Mesodermal cell (in vitro differentiated cells): Measurements from ENCODE around the gene FKBP4.

Experiments
- H3K27ac ChIP-seq: 2 replicates; pipeline ENCODE4 v1.7.0; 2013; ENCODE audit warnings: mild to moderate bottlenecking, low read depth, low read length, moderate library complexity; ENCODE audit not compliant: severe bottlenecking
- H3K36me3 ChIP-seq: 2 replicates; pipeline ENCODE4 v1.7.1; 2013; ENCODE audit warnings: mild to moderate bottlenecking, low read length, moderate library complexity; ENCODE audit not compliant: control insufficient read depth, insufficient read depth
- H3K4me1 ChIP-seq: one replicate; pipeline ENCODE4 v1.7.1; 2013; ENCODE audit warnings: mild to moderate bottlenecking, low read length; ENCODE audit not compliant: insufficient read depth, control insufficient read depth, poor library complexity, severe bottlenecking
- H3K4me3 ChIP-seq: 2 replicates; pipeline ENCODE4 v1.7.0; 2013; ENCODE audit warnings: low read length, control low read depth, mild to moderate bottlenecking; ENCODE audit not compliant: insufficient read depth, poor library complexity, severe bottlenecking; ENCODE audit errors: extremely low read depth
- H3K9me3 ChIP-seq: 2 replicates; pipeline ENCODE4 v1.7.1; 2013; ENCODE audit warnings: mild to moderate bottlenecking, low read length, moderate library complexity; ENCODE audit not compliant: control insufficient read depth
- WGBS, 2 experiments: methylation state at CpG; one replicate each; pipeline ENCODE4 v1.1.5; 2013; ENCODE audit warnings: missing lambda C conversion rate in 2 of 2; ENCODE audit not compliant: insufficient coverage in 2 of 2; 5-methylcytosine and 5-hydroxymethylcytosine counted together

Gene FKBP4

DNA sequence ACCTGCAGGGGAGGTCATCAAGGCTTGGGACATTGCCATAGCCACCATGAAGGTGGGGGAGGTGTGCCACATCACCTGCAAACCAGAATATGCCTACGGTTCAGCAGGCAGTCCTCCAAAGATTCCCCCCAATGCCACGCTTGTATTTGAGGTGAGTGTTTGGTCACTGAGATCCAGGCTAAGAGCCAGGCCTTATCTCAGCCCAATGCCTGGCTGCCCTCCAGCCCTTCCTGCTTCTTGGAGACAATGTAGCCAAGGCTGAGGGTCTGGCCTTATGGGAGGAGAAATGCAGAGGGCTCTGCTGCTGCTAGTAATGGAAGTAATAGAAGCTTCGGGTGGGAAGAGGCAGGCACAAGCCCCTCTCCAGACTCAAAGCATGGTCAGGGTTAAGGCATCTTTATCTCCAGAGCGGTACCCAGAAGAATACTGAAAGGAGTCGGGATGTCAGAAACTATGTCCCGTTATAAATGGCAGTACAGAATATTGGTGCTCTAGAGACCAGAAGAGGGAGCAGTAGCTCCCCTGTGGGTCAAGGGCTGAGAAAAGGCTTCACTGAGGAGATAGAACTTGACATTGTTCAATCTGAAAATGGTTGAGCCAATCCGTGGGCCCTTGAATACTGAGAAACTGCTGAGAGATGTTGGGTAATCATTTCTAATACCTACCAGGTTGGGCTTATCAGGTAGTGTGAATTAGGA lies 3.1 kb downstream of the FKBP4 start:
- Histone ChIP-seq H3K27ac (no peak overlapping the region), H3K4me3 (no peak overlapping the region), H3K36me3 (peaks cover 67% of the 10 kb centered on the region), H3K4me1 (no peaks in the 10 kb centered on the region), H3K9me3 (no peaks in the 10 kb centered on the region)
- 97% methylated on average over 6 of the region's 7 CpGs for WGBS, 2 experiments

DNA sequence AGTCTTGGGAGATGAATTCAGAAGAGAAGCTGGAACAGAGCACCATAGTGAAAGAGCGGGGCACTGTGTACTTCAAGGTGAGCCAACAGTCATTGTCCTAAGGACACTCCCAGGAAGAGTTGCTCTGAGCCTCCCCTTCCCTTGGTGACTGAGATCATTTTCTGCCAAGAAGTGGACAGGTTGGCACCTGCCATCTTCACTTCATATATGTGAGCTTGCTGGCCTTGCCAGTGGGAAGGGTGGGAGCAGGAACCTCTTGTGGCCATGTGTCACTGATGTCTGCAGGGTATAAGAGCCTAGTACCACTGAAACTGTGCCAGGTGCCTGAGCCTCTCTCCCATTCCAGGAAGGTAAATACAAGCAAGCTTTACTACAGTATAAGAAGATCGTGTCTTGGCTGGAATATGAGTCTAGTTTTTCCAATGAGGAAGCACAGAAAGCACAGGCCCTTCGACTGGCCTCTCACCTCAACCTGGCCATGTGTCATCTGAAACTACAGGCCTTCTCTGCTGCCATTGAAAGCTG lies 5.3 kb downstream of the FKBP4 start:
- Histone ChIP-seq H3K27ac (no peak overlapping the region), H3K4me1 (no peaks in the 10 kb centered on the region), H3K4me3 (no peak overlapping the region), H3K36me3 (peaks cover 89% of the 10 kb centered on the region), H3K9me3 (no peaks in the 10 kb centered on the region)
- 90 to 100% methylated on average over 3 of the region's 3 CpGs for WGBS, 2 experiments

DNA sequence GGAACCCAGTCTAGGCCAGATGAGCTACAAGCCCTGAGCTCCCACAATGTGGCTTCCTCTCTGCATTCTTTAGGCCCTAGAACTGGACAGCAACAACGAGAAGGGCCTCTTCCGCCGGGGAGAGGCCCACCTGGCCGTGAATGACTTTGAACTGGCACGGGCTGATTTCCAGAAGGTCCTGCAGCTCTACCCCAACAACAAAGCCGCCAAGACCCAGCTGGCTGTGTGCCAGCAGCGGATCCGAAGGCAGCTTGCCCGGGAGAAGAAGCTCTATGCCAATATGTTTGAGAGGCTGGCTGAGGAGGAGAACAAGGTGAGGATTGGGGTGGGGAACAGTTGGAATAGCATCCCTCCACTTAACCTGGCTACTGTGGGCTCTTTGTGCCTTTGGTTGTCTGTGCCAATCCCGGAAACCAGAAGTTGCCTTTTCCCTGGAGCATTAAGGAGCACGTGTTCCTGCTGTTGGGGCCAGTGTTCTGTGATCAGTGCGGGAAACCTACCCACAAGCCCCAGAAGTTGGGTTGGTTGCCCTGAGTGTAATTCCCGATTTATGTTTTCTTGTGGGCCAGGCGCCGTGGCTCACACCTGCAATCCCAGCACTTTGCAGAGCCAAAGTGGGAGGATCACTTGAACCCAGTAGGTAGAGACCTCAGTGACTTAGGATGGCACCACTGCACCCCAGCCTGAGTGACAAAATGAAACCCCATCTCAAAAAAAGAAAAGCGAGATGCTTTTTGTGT lies 6.4 kb downstream of the FKBP4 start:
- H3K9me3 ChIP-seq: no peaks in the 10 kb centered on the region
- H3K4me3 ChIP-seq: no peak overlapping the region
- H3K4me1 ChIP-seq: no peaks in the 10 kb centered on the region
- 89 to 98% methylated on average over 11 to 12 of the region's 16 CpGs for WGBS, 2 experiments
- H3K36me3 ChIP-seq: peaks cover 96% of the 10 kb centered on the region
- no peak overlapping the region for H3K27ac ChIP-seq

DNA sequence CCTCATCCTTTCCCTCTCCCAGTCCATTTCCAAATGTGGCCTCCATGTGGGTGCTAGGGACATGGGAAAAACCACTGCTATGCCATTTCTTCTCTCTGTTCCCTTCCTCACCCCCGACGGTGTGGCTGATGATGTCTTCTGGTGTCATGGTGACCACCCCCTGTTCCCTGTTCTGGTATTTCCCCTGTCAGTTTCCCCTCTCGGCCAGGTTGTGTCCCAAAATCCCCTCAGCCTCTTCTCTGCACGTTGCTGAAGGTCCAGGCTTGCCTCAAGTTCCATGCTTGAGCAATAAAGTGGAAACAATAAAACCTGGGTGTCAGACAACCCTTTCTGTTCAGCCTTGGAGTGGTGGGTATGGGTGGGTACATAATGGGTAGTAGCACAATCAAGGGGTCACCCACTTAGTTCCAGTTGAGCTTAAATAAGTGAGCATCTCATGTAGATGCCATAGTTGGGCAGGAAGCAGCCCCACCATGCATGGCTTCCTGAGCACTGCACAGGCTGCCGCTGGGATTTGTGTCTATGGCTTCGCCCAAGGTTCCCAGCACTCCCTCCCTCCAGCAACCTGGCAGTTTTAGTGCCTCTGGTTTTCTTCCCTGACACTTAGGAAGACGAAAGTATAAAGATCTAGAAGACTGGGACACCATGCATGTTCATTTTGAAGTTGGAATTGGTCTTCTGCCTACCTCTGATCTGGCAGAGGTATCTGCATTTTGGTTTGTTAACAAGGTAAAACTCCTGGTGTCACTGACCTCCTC lies 9.0 kb downstream of the FKBP4 start:
- Histone ChIP-seq H3K36me3 (peaks cover 70% of the 10 kb centered on the region), H3K27ac (no peak overlapping the region), H3K4me1 (no peaks in the 10 kb centered on the region), H3K4me3 (no peak overlapping the region), H3K9me3 (no peaks in the 10 kb centered on the region)
- 95 to 100% methylated on average over 4 to 7 of the region's 7 CpGs for WGBS, 2 experiments

DNA sequence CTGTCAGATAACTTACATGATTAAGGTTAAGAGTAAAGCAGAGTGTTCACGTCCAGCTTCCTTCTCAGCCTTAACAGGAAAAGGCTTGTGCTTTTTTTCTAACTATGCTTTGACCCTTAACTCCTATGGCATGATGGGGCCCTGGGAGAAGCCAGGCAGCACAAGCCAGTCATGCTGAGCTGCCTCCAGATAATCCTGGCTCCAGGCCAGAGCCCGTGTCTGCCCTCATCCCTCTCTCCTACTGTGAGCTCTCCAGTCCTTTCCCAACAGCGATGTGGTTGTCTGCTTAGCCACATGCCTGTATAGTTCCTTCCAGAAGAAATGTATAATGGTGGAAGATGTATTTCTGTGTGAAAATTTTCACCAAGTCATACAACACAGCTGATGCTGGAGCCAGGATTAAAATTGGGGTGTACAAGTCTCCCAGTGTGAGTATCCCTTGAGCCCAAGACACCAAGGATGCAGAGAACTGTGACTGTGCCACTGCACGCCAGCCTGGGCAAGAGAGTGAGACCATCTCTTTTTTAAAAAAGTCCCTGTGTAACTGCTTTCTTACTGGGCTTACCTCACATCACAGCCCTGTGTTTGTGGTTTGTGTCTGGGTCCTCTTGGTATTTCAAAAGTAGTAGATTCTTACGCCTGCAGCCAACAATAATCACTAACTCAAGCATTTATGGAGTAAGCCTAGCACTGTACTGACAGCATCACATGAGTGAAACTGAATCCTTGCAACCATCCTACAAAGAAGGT lies 9.8 kb downstream of the FKBP4 start:
- Histone ChIP-seq H3K9me3 (no peaks in the 10 kb centered on the region), H3K27ac (no peak overlapping the region), H3K36me3 (peaks cover 63% of the 10 kb centered on the region), H3K4me3 (no peak overlapping the region), H3K4me1 (no peaks in the 10 kb centered on the region)
- 86 to 88% methylated on average over 1 to 2 of the region's 5 CpGs for WGBS, 2 experiments

DNA sequence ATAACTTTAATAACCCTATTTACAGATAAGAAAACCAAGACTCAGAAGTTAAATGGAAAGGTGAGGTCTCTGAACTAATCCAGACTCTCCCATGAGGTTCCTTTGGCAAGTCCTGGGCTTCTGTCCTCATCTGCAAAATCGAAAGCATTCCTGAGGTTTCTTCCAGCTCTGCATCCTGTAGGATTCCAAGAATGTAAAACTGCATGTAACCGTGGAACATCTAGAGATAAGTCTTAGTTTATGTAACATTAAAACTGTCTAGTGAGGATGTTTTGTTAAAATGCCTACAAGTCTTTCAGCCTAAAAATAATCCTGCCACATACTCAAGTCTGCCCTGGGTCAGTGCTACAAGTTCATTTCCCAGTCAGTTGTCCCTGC lies 10.4 kb downstream of the FKBP4 start:
- H3K27ac ChIP-seq: no peak overlapping the region
- H3K4me1 ChIP-seq: no peaks in the 10 kb centered on the region
- 80 to 89% methylated on average over 1 of the region's 2 CpGs for WGBS, 2 experiments
- H3K36me3 ChIP-seq: peaks cover 57% of the 10 kb centered on the region
- H3K9me3 ChIP-seq: no peaks in the 10 kb centered on the region
- H3K4me3 ChIP-seq: no peak overlapping the region

DNA sequence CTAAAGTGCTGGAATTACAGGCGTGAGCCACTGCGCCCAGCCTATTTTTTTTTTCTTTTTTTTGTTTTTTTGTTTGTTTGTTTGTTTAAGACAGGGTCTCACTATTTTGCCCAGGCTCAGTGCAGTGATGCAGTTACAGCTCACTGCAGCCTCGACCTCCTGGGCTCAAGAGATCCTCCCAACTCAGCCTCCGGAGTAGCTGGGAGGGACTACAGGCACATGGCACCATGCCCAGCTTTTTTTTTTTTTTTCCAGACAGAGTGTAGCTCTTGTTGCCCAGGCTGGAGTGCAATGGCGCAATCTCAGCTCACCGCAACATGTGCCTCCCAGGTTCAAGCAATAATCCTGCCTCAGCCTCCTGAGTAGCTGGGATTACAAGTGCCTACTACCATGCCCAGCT lies 11.9 kb downstream of the FKBP4 start:
- WGBS, 2 experiments: 95 to 97% methylated on average over 2 to 4 of the region's 6 CpGs
- Histone ChIP-seq H3K4me3 (no peak overlapping the region), H3K4me1 (no peaks in the 10 kb centered on the region)

DNA sequence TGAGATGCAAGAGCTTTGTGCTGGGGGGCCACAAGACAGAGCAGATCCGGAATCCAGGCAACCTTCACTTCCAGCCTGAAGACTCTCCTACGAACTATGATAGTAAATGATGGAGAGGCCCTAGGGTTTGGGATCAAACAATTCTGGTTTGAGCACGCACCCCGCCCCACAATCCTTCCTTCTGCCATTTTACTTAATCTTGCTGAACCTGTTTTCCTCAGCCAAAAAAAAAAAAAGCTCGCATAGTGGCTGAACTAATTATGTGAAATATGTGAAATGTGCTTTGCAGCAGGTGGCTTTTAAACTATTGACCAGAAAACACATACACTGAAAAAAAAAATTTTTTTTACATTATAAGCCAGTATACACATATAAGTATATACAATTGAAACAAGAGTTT lies 17.0 kb downstream of the FKBP4 start:
- Histone ChIP-seq H3K4me3 (no peak overlapping the region), H3K27ac (peak overlapping the region; percentile 47)
- WGBS, 2 experiments: 100% methylated on average over 1 of the region's 5 CpGs

More for the DNA sequence above, 11.9 kb downstream of the FKBP4 start:
- Histone ChIP-seq H3K27ac (no peak overlapping the region), H3K36me3 (peaks cover 41% of the 10 kb centered on the region), H3K9me3 (no peaks in the 10 kb centered on the region)

DNA sequence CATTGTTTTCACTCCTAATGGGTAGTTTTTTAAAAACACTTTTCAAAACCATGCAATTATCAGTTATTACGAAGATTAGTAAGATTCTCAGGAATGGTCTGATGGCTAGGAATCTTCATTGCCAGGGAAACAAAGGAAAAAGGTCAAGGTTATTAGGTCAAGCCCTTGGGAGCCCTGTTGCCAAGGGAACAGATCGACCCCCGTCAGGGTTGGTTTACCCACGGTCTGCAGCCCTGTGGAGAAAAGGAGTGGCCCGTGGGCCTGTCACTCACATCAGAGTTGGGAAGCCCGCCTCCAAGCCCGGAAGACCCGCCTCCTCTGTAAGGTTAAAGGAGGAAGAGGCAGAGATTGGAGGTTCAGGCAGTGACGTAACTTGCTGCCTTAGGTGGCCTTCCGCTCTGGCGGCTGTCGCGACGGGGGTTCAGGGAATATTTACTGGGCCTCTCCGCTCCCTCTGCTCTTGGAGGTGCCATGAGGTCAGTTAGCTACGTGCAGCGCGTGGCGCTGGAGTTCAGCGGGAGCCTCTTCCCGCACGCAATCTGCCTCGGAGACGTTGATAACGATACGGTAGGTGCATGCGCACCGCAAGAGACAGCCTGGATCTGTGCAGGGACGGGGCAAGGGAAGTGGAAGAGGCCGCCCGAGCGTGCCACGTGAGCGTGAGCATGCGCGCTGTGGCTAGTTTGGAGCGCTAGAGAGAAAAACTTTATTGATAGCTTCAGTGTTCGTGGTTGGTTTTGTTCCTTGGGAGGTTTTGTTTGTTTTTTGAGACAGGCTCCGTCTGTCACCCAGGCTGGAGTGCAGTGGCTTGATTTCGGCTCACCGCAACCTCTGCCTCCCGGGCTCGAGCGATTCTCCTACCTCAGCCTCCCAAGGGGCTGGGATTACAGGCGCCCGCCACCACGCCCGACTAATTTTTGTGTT lies 17.8 kb downstream of the FKBP4 start, which contains the start of gene ITFG2:
TSS of gene ITFG2 (plus strand) at position 379 of the 924 bp plus-strand sequence. CDS start at position 472, 93 bp downstream.
- H3K9me3 ChIP-seq: no peaks in the 10 kb centered on the region
- WGBS, 2 experiments: 0 to 1% methylated on average over 37 to 42 of the region's 48 CpGs
- no peaks in the 10 kb centered on the region for H3K4me1 ChIP-seq
- H3K27ac ChIP-seq: peak within 1 kb of the TSS; percentile 99
- H3K36me3 ChIP-seq: peaks cover 26% of the 10 kb centered on the region
- H3K4me3 ChIP-seq: peak within 1 kb of the TSS; percentile 74

More for the DNA sequence above, 17.0 kb downstream of the FKBP4 start:
- Histone ChIP-seq H3K36me3 (peaks cover 19% of the 10 kb centered on the region), H3K9me3 (no peaks in the 10 kb centered on the region), H3K4me1 (no peaks in the 10 kb centered on the region)
